Measurements from ENCODE around the gene DUOXA2.

DNA sequence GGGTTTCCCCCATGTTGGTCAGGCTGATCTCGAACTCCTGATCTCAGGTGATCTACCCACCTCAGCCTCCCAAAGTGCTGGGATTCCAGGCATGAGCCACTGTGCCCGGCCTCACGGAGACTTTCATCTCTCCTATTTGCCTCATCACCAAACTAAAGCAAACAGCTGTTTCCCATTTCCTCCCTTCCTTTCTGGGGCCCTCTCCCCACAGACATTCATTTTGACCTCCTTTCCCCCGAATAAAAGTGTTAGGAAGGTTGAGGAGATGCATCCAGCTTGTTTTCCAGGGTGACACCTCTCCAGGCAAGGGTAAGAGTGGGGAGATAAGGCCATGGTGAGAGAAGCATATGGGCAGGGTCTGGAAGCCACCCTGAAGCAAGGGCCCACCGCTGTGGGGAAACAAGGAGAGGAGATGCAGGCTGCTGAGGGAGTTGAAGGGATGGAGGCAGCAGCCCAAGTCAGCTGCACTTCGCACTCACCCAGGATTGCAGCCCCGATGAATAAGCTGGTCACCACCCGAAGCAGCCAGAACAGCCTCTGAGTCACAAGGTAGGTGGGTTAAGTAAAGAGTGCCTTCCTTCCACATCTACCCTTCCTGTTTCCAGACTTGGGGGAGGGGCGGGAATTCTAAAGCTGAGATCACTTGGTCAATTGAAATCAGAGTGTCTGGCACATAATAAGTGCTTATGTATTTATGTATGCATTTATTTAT is 7.7 kb downstream of the DUOXA2 start:
- TF ChIP-seq, protein P1, sequence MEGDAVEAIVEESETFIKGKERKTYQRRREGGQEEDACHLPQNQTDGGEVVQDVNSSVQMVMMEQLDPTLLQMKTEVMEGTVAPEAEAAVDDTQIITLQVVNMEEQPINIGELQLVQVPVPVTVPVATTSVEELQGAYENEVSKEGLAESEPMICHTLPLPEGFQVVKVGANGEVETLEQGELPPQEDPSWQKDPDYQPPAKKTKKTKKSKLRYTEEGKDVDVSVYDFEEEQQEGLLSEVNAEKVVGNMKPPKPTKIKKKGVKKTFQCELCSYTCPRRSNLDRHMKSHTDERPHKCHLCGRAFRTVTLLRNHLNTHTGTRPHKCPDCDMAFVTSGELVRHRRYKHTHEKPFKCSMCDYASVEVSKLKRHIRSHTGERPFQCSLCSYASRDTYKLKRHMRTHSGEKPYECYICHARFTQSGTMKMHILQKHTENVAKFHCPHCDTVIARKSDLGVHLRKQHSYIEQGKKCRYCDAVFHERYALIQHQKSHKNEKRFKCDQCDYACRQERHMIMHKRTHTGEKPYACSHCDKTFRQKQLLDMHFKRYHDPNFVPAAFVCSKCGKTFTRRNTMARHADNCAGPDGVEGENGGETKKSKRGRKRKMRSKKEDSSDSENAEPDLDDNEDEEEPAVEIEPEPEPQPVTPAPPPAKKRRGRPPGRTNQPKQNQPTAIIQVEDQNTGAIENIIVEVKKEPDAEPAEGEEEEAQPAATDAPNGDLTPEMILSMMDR (IDR thresholded peaks at IDR 0.05; ENCODE audit: insufficient read depth, low read depth, low read length): no peak
- TF ChIP-seq EZH2 (IDR thresholded peaks at IDR 0.05; ENCODE audit: insufficient read depth, low read length): no peak

Data from astrocyte (in vitro differentiated cells and primary cell).